Peyer's patch (tissue), 4 donors: ENCODE results near the gene ZNF644.

Experiments
- POLR2A ChIP-seq, 2 donors: fragments of 450-650 bp; IDR thresholded peaks; one replicate each; pipeline ENCODE4 v1.5.1; 2017; ENCODE audit warnings: antibody characterized with exemption in 2 of 2, mild to moderate bottlenecking in 2 of 2, moderate library complexity in 2 of 2
- TF ChIP-seq, protein P1 (sequence below), 6 experiments: fragments of 450-650 bp in 4 of 6; fragments of 200-600 bp in 2 of 6; sonication (generic) in 1 of 6; IDR thresholded peaks; one replicate each; pipeline ENCODE4 v1.5.1; 2017 to 2019; ENCODE audit warnings: antibody characterized with exemption in 6 of 6, mild to moderate bottlenecking in 3 of 6, moderate library complexity in 1 of 6

DNA sequence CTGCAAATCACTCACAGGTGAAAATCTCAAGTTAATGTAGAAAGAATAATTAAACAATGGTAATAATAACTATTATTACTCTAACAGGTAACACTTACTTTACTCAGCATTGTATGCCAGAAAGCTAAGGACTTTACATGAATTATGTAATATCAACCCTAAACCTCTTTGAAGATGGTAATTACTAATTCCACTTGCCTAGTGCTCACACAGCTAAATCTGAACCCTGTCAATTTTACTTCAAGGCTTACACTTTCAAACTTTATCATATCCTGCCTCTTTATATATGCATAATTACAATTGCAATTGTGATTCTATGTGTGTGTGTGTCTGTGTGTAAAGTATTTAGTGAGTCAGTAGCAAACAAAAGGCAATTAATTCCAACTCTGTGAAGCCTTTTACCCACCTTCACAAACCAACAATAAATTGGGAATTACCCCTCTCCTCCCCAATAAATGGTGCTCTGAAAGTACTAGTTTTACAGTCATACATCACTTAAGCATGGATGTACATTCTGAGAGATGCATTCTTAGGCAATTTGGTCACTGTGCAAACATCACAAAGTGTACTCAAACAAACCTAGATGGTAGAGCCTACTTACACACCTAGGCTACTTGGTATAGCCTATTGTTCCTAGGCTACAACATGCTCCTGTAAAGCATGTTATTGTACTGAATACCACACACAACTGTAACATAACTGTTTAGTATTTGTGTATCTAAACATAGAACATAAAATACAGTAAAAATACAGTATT, 5.9 kb downstream of the ZNF644 start:
- TF ChIP-seq, protein P1, sequence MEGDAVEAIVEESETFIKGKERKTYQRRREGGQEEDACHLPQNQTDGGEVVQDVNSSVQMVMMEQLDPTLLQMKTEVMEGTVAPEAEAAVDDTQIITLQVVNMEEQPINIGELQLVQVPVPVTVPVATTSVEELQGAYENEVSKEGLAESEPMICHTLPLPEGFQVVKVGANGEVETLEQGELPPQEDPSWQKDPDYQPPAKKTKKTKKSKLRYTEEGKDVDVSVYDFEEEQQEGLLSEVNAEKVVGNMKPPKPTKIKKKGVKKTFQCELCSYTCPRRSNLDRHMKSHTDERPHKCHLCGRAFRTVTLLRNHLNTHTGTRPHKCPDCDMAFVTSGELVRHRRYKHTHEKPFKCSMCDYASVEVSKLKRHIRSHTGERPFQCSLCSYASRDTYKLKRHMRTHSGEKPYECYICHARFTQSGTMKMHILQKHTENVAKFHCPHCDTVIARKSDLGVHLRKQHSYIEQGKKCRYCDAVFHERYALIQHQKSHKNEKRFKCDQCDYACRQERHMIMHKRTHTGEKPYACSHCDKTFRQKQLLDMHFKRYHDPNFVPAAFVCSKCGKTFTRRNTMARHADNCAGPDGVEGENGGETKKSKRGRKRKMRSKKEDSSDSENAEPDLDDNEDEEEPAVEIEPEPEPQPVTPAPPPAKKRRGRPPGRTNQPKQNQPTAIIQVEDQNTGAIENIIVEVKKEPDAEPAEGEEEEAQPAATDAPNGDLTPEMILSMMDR (IDR thresholded peaks at IDR 0.05): no peak
- no peak for TF ChIP-seq POLR2A (IDR thresholded peaks at IDR 0.05)
